IMR-90 (cell line): ENCODE results near the gene C6orf120.

ENCODE experiments used
- BHLHE40 ChIP-seq: fragments of 150-350 bp; IDR thresholded peaks from 2 replicates; pipeline ENCODE4 v1.6.1; 2016; ENCODE audit warnings: mild to moderate bottlenecking, low read depth, low read length
- CEBPB ChIP-seq: IDR thresholded peaks from 2 replicates; pipeline ENCODE4 v1.6.1; 2012; ENCODE audit warnings: low read depth, low read length, improper control_type of control experiment
- CTCF ChIP-seq: conservative IDR thresholded peaks from 2 replicates; pipeline ENCODE4 v1.5.1; 2012; ENCODE audit warnings: mild to moderate bottlenecking, low read depth, low read length, improper control_type of control experiment
- FOS ChIP-seq: fragments of 150-350 bp; IDR thresholded peaks from 2 replicates; pipeline ENCODE4 v1.6.1; 2016; ENCODE audit warnings: low read depth, low read length
- MAFK ChIP-seq: IDR thresholded peaks from 2 replicates; pipeline ENCODE4 v1.6.1; 2012; ENCODE audit warnings: low read depth, low read length, improper control_type of control experiment
- MAZ ChIP-seq: IDR thresholded peaks from 2 replicates; pipeline ENCODE4 v1.6.1; 2012; ENCODE audit warnings: low read depth, mild to moderate bottlenecking, low read length, improper control_type of control experiment, moderate library complexity, borderline replicate concordance
- MXI1 ChIP-seq: IDR thresholded peaks from 2 replicates; pipeline ENCODE4 v1.6.1; 2012; ENCODE audit warnings: low read depth, mild to moderate bottlenecking, low read length, moderate library complexity, borderline replicate concordance
- NFE2L2 ChIP-seq: fragments of 150-350 bp; IDR thresholded peaks from 2 replicates; pipeline ENCODE4 v1.6.1; 2016; ENCODE audit warnings: low read depth, mild to moderate bottlenecking, low read length
- POLR2A ChIP-seq: IDR thresholded peaks from 2 replicates; pipeline ENCODE4 v1.6.1; 2012; ENCODE audit warnings: mild to moderate bottlenecking, low read depth, low read length
- RAD21 ChIP-seq: IDR thresholded peaks from 2 replicates; pipeline ENCODE4 v1.6.1; 2012; ENCODE audit warnings: low read length, improper control_type of control experiment
- RFX5 ChIP-seq: IDR thresholded peaks from 2 replicates; pipeline ENCODE4 v1.8.0; 2012; ENCODE audit warnings: low read depth, mild to moderate bottlenecking, low read length, moderate library complexity
- SMC3 ChIP-seq: fragments of 150-350 bp; IDR thresholded peaks from 2 replicates; pipeline ENCODE4 v1.6.1; 2016; ENCODE audit warnings: low read depth, mild to moderate bottlenecking, antibody characterized with exemption, low read length, moderate library complexity
- USF2 ChIP-seq: fragments of 150-350 bp; IDR thresholded peaks from 2 replicates; pipeline ENCODE4 v1.6.1; 2017; ENCODE audit warnings: mild to moderate bottlenecking, antibody characterized with exemption, low read length, low read depth

GRCh38 chr6:169684056-169684455, 17.9 kb upstream of the C6orf120 start:
- TF ChIP-seq CEBPB (no peak), CTCF (no peak), POLR2A (no peak), MXI1 (no peak), BHLHE40 (no peak), MAZ (no peak), MAFK (no peak), RAD21 (no peak), FOS (no peak), NFE2L2 (no peak), RFX5 (no peak), SMC3 (no peak), USF2 (no peak)
